Prostate gland (tissue), 2 donors: Measurements from ENCODE around the gene KIT. TPM values are rescaled to one million over a fixed set of nuclear protein-coding genes. Genes with fewer than 3 reads are reported as not detected.

Experiments used
- DNase-seq: peaks from one replicate; pipeline ENCODE4 v3.0.0-alpha.2; 2019; ENCODE audit warnings: low spot score
- H3K27ac ChIP-seq, 2 donors: fragments of 200-600 bp; sonication (generic); 2 replicates each; pipeline ENCODE4 v1.5.1; 2017 to 2019
- H3K27me3 ChIP-seq: fragments of 200-600 bp; sonication (generic); replicated peaks from 2 replicates; pipeline ENCODE4 v1.5.1; 2019; ENCODE audit not compliant: insufficient read depth
- H3K36me3 ChIP-seq, 2 donors: fragments of 200-600 bp; sonication (generic); 1 replicate in 1 of 2; 2 replicates in 1 of 2; pipeline versions ENCODE4 v1.5.1 to v1.8.1; 2017 to 2019
- H3K4me1 ChIP-seq: fragments of 200-600 bp; sonication (generic); replicated peaks from 2 replicates; pipeline ENCODE4 v1.5.1; 2019
- H3K4me3 ChIP-seq, 2 donors: fragments of 200-600 bp; sonication (generic); 2 replicates each; pipeline ENCODE4 v1.5.1; 2017 to 2019
- H3K9me3 ChIP-seq: fragments of 200-600 bp; sonication (generic); 2 replicates; pipeline ENCODE4 v1.5.1; 2017
- POLR2A ChIP-seq: fragments of 450-650 bp; IDR thresholded peaks from one replicate; pipeline ENCODE4 v1.6.1; 2016; ENCODE audit warnings: antibody characterized with exemption, mild to moderate bottlenecking
- POLR2AphosphoS5 ChIP-seq: sonication (generic); formaldehyde crosslinking; IDR thresholded peaks from one replicate; pipeline ENCODE4 v1.6.1; 2017; ENCODE audit warnings: antibody characterized with exemption
- WGBS: methylation state at CpG from one replicate; pipeline ENCODE4 v1.1.5; 2018; 5-methylcytosine and 5-hydroxymethylcytosine counted together
- intact Hi-C: fragments of 100-400 bp; cut with DNase I; formaldehyde crosslinking; loops from one replicate; pipeline ENCODE4 v1.14.2; 2022
- total RNA-seq, 2 donors: library from RNA; depleted of rRNA; stranded (reverse); fragments of >200 nt; gene quantifications; one replicate each; pipeline ENCODE4 v1.1.0, GENCODE V29; 2016
- TF ChIP-seq, protein P1 (sequence below), 4 experiments: fragments of 200-600 bp in 2 of 4; fragments of 450-650 bp in 2 of 4; sonication (generic) in 2 of 4; IDR thresholded peaks; 1 replicate in 3 of 4; 2 replicates in 1 of 4; pipeline ENCODE4 v1.5.1; 2016 to 2019; ENCODE audit warnings: antibody characterized with exemption in 4 of 4, mild to moderate bottlenecking in 2 of 4, moderate library complexity in 2 of 4

KIT gene
- total RNA-seq, 2 donors from 2014 or later = 4.2 to 8.7 TPM

DNA sequence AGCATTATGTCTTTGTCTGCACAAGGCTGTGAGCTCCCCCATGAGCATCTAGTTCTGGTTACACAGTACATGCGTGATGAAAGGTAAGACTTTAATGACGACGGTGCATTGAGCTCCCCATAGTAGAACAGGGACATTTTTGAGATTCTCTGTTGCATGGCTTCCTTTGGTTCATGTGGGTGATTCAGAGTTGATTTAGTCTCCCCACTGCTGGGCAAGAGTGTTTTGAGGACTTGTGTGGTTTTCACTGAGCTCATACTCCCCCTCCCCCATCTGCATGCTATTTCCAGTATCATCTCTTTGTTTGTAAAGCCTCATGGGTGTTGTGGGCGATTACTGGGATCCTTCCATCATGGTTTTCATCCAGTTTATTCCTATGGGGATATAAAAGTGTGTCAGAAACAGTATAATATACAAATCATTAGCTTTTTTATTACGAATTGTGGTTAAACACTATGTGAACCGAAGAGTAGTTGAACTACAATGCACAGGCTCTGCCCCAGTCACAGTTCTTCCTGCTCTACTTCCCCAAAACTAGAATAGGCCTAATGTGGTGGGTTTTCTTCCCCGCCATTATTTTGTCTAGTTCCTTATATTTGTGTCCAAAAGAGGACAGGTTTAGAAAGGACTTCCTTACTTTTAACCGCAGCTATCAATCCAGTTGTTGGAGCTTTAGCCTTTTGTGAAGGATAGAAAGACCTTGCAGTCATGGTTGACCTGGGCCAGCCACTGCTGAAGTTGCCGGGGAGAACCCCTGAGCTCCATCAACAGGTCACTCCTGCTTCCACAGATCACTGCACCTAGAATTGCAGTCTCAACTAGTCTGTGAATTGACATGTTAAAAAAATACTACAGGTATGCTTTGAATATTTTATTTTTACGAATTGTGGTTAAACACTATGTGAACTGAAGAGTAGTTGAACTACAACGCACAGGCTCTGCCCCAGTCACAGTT is 30.4 kb downstream of the KIT start:
- intact Hi-C loops = no loop called here
- H3K9me3 ChIP-seq = no peaks in the 10 kb centered on the region
- no peak overlapping the region for H3K27ac ChIP-seq
- DNase-seq = no peak
- 90% methylated on average over 11 of the region's 11 CpGs for WGBS
- H3K36me3 ChIP-seq = no peaks in the 10 kb centered on the region
- no peaks in the 10 kb centered on the region for H3K4me1 ChIP-seq
- no peak for TF ChIP-seq POLR2A
- TF ChIP-seq POLR2AphosphoS5 = no peak
- TF ChIP-seq, protein P1, sequence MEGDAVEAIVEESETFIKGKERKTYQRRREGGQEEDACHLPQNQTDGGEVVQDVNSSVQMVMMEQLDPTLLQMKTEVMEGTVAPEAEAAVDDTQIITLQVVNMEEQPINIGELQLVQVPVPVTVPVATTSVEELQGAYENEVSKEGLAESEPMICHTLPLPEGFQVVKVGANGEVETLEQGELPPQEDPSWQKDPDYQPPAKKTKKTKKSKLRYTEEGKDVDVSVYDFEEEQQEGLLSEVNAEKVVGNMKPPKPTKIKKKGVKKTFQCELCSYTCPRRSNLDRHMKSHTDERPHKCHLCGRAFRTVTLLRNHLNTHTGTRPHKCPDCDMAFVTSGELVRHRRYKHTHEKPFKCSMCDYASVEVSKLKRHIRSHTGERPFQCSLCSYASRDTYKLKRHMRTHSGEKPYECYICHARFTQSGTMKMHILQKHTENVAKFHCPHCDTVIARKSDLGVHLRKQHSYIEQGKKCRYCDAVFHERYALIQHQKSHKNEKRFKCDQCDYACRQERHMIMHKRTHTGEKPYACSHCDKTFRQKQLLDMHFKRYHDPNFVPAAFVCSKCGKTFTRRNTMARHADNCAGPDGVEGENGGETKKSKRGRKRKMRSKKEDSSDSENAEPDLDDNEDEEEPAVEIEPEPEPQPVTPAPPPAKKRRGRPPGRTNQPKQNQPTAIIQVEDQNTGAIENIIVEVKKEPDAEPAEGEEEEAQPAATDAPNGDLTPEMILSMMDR (IDR thresholded peaks at IDR 0.05) = no peak
- H3K27me3 ChIP-seq = no peaks in the 10 kb centered on the region
- H3K4me3 ChIP-seq = no peak overlapping the region

DNA sequence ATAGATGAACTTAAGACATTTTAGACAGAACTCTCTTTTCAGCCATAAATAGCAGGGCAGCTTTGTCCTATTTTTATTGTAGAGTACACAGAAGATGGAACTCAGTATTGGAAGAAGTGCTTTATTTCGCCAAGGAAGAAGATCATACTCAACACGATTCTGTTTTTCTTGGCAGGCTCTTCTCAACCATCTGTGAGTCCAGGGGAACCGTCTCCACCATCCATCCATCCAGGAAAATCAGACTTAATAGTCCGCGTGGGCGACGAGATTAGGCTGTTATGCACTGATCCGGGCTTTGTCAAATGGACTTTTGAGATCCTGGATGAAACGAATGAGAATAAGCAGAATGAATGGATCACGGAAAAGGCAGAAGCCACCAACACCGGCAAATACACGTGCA is 37.6 kb downstream of the KIT start:
- intact Hi-C loops = no loop called here
- Histone ChIP-seq H3K27me3 (no peaks in the 10 kb centered on the region), H3K4me3 (no peak overlapping the region), H3K4me1 (no peaks in the 10 kb centered on the region), H3K36me3 (no peaks in the 10 kb centered on the region), H3K27ac (no peak overlapping the region), H3K9me3 (no peaks in the 10 kb centered on the region)
- TF ChIP-seq POLR2A (no peak), POLR2AphosphoS5 (no peak)
- TF ChIP-seq, protein P1 (IDR thresholded peaks at IDR 0.05) = no peak
- WGBS = 84% methylated on average over 12 of the region's 12 CpGs
- DNase-seq = no peak

DNA sequence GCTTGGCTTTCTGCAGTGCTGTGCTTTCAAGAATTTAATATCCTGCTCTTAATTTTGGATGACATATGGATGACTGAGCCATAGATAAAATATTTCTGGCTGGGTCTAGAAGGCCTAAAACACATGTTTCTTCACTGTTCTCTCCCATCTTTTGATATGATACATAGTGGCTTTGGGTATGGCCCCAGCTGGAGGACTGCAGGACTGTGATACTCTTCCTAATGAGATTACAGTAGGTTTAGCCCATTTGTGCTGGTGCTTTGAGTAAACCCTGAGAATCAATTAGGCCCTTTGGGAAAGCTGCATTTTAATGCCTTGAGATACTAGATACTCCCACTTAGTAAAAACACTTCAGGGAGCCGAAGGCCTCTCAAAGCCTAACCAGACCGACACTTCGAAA is 38.0 kb downstream of the KIT start:
- WGBS = 99% methylated on average over 3 of the region's 3 CpGs
- Histone ChIP-seq H3K36me3 (no peaks in the 10 kb centered on the region), H3K4me1 (no peaks in the 10 kb centered on the region), H3K27ac (no peak overlapping the region), H3K9me3 (no peaks in the 10 kb centered on the region), H3K27me3 (no peaks in the 10 kb centered on the region), H3K4me3 (no peak overlapping the region)
- intact Hi-C loops = no loop called here
- TF ChIP-seq, protein P1 (IDR thresholded peaks at IDR 0.05) = no peak
- TF ChIP-seq POLR2AphosphoS5 (no peak), POLR2A (no peak)
- DNase-seq = no peak

DNA sequence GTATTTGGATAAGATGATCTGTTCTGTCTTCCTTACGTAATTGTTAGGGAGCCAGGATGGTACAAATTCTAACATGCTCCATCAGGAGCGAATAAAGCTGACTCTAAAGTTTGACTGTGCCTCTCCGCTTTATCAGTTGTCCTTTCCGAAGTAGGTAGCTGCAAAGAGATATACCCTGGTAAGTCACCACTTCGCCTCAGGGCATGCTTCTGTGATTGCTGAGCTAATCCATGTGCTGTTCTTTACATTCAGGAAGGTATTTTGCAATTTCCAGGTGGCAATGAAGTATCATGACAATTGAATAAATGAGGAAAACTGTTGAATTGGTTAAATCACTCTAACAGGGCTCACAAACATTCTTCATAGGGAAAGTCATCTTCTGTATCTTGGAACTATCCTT is 38.9 kb downstream of the KIT start:
- H3K4me1 ChIP-seq = no peaks in the 10 kb centered on the region
- H3K36me3 ChIP-seq = no peaks in the 10 kb centered on the region
- intact Hi-C loops = no loop called here
- no peak overlapping the region for H3K4me3 ChIP-seq
- TF ChIP-seq POLR2A (no peak), POLR2AphosphoS5 (no peak)
- TF ChIP-seq, protein P1 (IDR thresholded peaks at IDR 0.05) = no peak
- H3K9me3 ChIP-seq = no peaks in the 10 kb centered on the region
- 96% methylated on average over 5 of the region's 5 CpGs for WGBS
- no peak overlapping the region for H3K27ac ChIP-seq
- no peaks in the 10 kb centered on the region for H3K27me3 ChIP-seq
- DNase-seq = no peak

DNA sequence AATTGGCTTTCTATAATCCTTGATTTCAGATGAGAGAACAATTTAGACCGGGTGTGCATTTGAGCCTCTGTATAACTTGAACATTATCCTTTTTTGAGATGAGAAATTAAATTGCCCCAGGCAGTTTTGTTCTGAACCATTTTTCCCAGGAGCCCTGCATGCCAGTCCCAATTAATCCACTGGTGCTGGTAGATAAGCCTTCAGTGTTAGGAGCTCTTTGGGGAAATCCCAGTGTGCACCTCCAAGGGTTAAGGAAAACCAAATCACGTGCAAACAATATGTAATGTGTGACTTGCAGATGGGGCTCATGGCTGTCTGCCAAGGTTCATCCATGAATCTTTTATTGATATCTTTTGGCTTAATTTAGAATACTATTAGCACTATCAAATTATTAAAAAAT is 43.2 kb downstream of the KIT start:
- DNase-seq = no peak
- H3K9me3 ChIP-seq = no peaks in the 10 kb centered on the region
- TF ChIP-seq, protein P1 (IDR thresholded peaks at IDR 0.05) = no peak
- TF ChIP-seq POLR2AphosphoS5 (no peak), POLR2A (no peak)
- H3K36me3 ChIP-seq = no peaks in the 10 kb centered on the region
- no peak overlapping the region for H3K4me3 ChIP-seq
- no peaks in the 10 kb centered on the region for H3K27me3 ChIP-seq
- no peak overlapping the region for H3K27ac ChIP-seq
- H3K4me1 ChIP-seq = no peaks in the 10 kb centered on the region
- intact Hi-C loops = no loop called here
- 16% methylated on average over 2 of the region's 2 CpGs for WGBS
